ENCODE measurements around the gene NFATC4.

Gene NFATC4

GRCh38 chr14:24403294-24403998, 35.5 kb downstream of the NFATC4 start:
- TF ChIP-seq, protein P1, sequence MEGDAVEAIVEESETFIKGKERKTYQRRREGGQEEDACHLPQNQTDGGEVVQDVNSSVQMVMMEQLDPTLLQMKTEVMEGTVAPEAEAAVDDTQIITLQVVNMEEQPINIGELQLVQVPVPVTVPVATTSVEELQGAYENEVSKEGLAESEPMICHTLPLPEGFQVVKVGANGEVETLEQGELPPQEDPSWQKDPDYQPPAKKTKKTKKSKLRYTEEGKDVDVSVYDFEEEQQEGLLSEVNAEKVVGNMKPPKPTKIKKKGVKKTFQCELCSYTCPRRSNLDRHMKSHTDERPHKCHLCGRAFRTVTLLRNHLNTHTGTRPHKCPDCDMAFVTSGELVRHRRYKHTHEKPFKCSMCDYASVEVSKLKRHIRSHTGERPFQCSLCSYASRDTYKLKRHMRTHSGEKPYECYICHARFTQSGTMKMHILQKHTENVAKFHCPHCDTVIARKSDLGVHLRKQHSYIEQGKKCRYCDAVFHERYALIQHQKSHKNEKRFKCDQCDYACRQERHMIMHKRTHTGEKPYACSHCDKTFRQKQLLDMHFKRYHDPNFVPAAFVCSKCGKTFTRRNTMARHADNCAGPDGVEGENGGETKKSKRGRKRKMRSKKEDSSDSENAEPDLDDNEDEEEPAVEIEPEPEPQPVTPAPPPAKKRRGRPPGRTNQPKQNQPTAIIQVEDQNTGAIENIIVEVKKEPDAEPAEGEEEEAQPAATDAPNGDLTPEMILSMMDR (IDR thresholded peaks at IDR 0.05) = no peak

DNA sequence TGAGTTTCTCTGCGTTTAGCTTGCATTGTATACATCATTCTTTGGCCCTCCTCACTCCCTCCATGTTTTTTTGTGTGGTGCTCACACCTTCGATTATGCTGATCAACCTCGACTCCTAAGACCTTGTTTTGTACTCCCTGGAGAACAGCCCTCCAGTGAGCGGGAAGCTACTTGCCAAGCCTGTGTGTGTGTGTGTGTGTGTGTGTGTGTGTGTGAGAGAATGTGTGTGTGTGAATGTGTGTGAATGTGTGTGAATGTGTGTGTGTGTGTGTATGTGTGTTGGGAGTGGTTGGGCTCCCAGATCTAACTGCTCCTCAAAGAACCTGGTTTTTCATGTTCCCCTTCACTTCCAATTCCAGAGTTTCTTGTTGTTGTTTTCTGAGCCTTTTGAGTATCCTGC, 36.8 kb downstream of the NFATC4 start:
- TF ChIP-seq, protein P1 (IDR thresholded peaks at IDR 0.05) = no peak

GRCh38 chr14:24406416-24406815, 38.4 kb downstream of the NFATC4 start:
- TF ChIP-seq, protein P1 (IDR thresholded peaks at IDR 0.05) = no peak

DNA sequence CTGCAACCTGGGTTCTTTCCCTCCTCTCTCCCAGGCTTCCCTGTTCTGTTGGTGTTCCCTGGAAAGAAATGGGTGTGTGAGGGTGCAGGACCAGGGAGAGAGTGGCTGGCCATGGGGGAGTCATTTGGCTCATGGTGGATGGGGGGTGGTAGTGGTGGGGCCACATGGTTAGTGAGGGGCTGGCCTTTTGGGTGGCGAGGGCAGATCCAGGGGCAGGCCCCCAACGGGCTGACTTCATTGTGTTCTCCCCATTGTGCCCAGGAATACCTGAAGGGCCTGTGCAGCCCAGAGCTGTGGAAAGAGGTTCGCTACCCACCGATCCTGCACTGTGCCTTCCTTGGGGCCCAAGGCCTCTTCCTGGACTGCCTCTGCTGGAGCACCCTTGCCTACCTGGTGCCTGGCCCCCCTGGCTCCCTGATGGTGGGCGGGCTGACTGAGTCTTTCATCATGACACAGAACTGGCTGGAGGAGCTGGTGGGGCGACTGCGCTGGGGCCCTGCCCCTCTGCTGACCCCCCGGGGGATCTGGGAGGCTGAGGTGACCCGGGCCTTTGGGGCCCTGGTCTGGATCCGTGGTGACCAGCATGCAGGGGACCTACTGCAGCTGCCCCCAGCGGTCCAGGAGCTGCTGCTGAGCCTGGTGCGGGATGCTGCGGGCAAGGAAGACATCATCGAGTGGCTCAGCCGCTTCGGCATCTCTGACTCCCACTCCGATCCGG, 39.8 kb downstream of the NFATC4 start:
- TF ChIP-seq, protein P1 (IDR thresholded peaks at IDR 0.05) = no peak

- TF ChIP-seq, protein P1 (IDR thresholded peaks at IDR 0.05) = no peak
Observed at GRCh38 chr14:24408764-24409163, 40.8 kb downstream of the NFATC4 start.

DNA sequence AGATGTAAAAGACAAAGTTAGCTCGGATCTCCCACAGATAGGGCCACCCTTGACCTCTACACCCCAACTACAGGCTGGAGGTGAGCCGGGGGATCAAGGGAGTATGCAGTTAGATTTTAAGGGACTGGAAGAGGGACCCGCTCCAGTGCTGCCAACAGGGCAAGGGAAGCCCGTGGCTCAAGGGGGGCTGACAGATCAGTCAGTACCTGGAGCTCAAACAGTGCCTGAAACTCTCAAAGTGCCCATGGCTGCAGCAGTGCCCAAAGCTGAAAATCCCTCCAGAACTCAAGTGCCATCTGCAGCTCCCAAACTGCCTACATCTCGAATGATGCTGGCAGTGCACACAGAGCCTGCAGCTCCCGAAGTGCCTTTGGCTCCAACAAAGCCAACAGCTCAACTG, 41.2 kb downstream of the NFATC4 start:
- TF ChIP-seq, protein P1 (IDR thresholded peaks at IDR 0.05) = no peak

DNA sequence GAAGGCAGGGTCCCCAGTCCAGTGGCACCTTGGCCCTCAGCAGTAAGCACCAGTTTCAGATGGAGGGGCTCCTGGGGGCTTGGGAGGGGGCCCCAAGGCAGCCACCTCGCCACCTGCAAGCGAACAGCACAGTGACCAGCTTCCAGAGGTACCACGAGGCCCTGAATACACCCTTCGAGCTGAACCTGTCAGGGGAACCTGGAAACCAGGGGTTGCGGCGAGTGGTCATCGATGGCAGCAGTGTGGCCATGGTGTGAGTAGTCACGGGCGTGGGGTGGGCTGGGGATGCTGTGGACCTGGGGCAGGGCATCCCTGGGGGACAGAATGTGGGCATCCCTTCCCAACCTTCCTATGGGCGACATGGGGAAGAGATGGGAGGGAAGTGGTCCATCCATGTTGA, 42.0 kb downstream of the NFATC4 start:
- TF ChIP-seq, protein P1 (IDR thresholded peaks at IDR 0.05) = no peak
